HCEC 1CT (cell line): Measurements from ENCODE around the gene MARCHF3.
"Not testable (repeated sequence)": the region's sequence is repeated elsewhere in the genome, so short reads cannot be mapped to it uniquely, and the experiment has no call there.

Experiments used
- DNase-seq: peaks from one replicate; pipeline ENCODE4 v3.0.0-alpha.2; 2017

Gene MARCHF3

DNA sequence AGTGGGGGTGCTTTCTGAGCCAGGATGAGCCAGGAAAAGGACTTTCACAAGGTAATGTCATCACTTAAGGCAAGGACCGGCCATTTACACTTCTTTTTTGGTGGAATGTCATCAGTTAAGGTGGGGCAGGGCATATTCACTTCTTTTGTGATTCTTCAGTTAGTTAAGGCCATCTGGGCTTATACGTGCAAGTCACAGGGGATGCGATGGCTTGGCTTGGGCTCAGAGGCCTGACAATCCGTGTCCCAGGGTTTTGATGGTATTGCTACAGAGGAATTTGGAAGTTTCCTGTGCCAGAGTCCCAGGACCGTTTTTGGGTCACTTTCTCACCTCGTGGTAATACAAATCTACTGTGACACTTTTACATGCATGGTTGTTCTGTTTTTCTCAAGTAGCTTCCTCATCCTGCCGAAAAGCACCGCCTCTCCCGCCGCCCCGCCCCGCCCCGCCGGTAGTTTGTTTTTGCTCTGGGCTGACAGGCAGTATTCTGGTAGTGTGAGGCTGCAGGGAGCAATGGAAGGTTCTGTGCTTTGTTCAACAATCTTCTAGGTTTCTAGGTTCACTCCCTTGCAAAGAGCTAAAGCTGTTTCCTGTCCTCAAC, 184.8 kb downstream of the MARCHF3 start:
- DNase-seq: not testable (repeated sequence)

GRCh38 chr5:126843375-126843774, 187.0 kb downstream of the MARCHF3 start:
- not testable (repeated sequence) for DNase-seq

DNA sequence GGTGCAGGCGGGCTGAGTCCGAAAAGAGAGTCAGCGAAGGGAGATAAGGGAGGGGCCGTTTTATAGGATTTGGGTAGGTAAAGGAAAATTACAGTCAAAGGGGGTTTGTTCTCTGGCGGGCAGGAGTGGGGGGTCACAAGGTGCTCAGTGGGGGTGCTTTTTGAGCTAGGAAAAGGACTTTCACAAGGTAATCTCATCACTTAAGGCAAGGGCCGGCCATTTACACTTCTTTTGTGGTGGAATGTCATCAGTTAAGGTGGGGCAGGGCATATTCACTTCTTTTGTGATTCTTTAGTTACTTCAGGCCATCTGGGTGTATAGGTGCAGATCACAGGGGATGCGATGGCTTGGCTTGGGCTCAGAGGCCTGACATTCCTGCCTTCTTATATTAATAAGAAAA, 191.0 kb downstream of the MARCHF3 start:
- not testable (repeated sequence) for DNase-seq

DNA sequence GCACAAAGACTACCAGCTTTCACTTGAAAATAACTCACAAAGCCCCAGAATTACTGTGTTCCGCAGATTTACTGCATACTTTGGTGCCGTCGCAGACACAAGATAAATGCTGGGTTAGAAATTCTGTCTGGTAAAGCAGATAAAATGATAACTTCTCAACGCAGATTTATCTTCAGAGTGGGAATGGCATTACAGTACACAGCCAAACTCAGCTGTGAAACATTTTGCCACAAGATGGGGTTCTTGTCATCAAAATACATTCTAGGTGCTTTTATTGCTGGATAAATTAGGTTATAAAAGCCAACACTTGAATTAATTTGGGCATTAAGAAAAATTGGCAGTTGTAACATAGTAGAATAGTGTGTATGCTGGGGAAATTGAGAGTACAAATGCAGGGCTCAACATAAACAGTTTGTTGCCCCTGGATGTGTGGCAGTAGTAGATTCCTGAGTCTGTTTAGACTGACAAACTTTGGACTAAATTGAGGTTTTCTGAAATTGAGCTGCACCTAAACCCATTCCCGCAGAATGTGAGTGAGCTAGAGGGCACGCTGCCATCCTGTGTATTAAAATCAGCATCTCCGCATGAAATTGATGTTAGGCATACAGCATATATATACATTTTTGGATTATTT, 192.3 kb downstream of the MARCHF3 start:
- DNase-seq: no peak

GRCh38 chr5:126837242-126837641, 193.1 kb downstream of the MARCHF3 start:
- DNase-seq: no peak

DNA sequence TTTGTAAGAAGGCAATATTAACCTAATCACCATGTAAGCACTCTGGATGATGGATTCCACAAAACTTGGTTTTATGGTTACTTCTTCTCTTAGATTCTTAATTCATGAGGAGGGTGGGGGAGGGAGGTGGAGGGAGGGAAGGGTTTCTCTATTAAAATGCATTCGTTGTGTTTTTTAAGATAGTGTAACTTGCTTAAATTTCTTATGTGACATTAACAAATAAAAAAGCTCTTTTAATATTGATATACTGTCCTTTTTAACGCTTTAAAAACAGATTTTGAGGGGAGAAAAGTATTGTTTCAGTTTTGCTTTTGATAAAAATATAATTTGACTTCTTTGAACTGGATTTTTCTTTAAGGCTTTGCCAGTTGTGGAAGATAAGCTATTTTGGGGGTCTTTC, 193.6 kb downstream of the MARCHF3 start:
- no peak for DNase-seq

DNA sequence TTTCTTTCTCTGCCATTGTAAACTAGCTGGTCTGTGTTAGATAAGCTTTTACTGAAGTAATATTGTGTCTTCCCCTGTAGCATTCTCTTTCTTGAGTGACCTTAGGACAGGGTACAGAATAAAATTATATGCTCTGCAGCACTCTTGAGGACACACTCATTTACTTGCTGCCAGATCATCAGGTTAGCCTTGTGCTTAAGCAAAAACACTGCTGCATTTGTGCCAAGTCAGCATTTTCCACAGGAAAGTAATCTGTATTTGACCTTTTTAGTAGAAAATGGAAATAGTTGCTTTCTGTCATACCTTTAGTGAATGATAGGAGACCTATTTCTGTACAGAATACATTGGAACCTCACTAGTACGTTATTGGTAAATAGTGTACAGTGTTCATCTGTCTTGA, 199.2 kb downstream of the MARCHF3 start:
- DNase-seq: no peak

GRCh38 chr5:126830061-126830460, 200.3 kb downstream of the MARCHF3 start:
- no peak for DNase-seq

DNA sequence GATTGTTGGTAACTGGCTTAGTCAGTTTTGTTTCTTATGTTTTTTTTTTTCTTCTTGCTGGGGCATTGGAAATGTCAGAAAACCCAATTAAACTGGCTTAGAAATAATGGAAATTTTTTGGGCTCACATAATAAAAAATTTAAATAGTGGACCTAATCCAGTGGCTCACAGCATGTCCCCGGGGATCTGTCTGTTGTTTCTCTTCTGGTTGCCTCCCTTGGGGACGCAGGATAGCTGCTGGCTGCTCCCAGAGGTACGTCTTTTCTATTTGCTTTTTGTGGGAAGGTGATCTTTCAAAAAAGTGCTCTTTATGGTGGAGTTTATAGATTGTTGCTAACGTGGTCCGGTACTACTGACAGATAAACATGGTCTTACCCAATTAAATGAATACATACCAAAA, 201.3 kb downstream of the MARCHF3 start:
- no peak for DNase-seq

GRCh38 chr5:126826619-126827215, 203.6 kb downstream of the MARCHF3 start:
- no peak for DNase-seq

- no peak for DNase-seq
Measured at GRCh38 chr5:126819253-126819652, 211.1 kb downstream of the MARCHF3 start.

- no peak for DNase-seq
Measured at GRCh38 chr5:126818736-126819135, 211.6 kb downstream of the MARCHF3 start.
